HG03039 (cell line): ENCODE data around the gene CDH13.

Experiments
- ATAC-seq: cut with Tn5 transposase; IDR thresholded peaks from one replicate; pipeline ENCODE4 v1.9.1; 2021; ENCODE audit warnings: mild to moderate bottlenecking, moderate library complexity; ENCODE audit not compliant: unreplicated experiment

CDH13 gene

DNA sequence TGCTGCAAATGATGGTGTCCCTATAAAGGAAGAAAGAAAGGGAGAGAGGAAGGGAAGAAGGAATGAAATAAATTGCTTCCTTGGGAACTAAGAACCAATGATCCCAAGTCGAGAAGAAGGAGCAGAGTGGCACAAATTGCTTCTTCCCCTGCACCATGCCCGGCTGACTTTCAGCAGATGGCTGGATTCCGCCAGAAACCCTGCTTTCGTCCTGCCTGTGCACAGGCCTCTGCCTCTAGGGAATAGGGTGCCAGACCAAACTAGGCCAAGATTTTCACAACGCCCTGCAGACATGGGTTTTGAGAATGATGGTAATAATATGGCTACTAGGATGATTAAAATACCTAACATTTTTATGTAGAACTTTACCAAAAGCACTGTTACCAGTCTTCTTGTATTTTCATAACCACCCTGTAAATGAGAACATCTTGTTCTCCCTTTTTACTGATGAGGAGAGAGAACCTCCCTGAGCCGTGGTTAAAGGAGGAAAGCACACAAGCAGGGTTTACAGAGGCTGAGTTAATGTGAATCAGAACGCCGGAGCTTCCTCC is 1058.9 kb downstream of the CDH13 start:
- no peak for ATAC-seq

DNA sequence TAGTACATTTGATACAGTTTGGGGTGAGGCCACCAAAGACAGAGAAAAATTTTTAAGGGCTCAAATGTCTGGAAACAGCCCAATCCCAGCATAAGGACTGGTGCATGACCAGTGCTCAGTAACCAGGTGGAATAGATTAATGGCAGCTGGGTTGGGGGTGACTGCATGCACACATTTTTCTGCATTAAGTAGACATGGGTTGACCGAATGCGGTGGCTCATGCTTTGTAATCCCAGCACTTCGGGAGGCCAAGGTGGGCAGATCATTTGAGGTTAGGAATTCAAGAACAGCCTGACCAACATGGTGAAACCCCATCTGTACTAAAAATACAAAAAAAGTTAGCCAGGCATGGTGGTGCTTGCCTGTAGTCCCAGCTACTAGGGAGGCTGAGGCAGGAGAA is 1060.0 kb downstream of the CDH13 start:
- ATAC-seq: no peak

DNA sequence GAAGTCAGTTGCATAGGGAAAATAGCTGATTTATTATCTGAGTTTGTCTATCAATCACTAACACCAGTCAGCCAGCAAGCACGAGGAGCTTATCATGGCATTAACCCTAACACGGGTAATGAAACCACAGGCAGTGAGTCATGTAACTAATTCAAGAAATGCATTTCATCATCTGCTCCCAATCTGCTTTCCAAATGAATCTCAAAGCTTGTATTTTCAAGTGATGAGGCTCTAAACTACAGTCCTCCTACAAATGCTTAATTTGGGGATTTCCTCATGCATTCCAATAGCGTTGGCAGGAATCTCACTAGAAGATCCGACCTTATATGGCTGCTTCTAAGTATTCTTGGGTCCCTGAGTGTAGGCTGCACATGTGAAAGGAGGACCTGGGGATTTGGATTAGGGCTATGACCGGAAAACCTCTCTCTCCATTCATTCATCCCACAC is 1062.6 kb downstream of the CDH13 start:
- ATAC-seq: no peak

DNA sequence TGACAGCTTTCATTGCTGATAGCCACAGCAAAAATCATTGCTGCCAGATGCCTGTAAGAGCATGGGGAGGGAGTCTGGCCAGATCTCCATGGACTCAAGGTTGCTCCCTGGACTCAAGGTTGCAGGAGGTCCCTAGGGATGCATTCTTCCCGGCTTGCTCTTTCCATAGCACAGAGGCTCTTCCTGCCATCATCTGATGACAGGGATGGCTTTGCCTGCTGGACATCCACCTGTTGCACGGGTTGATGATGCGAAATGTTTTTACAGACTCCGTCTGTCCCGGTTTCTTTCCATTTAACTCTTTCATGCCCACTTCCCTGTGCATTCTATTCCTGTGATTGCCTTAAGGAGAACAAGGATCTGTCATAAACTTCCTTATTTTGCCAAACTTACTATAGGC is 1065.5 kb downstream of the CDH13 start:
- no peak for ATAC-seq

DNA sequence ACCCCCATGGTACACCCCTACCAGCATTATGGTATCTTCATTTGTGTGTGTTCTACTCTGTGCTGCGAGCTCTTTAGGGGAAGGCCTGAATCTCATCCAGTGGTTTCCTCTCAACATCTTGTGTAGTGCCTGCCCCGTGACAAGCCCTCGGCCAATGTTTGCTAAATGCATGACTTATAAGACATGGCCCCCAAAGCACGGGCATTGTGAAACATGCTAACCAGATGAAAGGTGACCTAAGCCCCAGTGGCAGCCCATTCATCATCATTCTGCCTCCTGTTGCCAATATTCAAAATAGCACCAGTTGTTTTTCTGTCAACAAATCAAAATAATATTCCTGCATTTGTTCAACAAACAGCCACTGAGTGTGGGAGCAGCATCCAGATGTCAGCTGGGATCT is 1072.2 kb downstream of the CDH13 start:
- no peak for ATAC-seq

DNA sequence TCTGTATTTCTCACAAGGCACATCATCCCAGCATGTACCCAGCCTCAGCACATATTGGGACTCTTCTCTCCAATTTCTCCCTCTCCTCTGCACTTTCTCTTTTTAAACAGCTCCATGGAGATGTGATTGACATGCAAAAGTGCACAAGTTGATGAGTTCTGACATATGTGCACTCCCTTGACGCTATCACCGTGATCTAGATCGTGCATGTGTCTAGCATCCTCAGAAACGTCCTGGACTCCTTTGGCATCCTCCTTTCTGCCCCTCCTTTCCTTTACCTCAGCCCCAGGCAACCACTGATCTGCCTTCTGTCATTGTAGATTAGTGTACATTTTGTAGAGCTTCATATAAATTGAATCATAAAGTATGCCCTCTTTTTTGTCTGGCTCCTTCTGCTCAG is 1073.0 kb downstream of the CDH13 start:
- ATAC-seq: no peak

DNA sequence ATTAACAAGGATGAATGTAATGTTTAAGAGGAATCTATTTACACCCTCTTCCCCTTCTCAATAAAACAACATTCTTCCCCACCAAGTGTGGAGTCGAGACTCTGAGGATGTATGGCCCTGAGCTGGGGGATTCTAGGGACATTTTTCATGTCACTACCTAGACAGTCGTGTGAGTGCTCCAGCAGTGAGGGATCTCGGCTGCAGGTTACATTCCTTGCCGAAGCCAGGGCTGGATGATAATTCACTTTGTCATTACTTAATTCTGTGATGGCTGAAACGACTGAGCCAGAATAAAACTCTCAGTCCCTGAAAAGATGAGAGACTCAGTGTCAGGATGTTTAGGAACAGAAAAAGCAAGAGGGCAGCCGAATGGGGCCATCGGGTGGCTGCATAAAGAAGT is 1074.1 kb downstream of the CDH13 start:
- no peak for ATAC-seq

DNA sequence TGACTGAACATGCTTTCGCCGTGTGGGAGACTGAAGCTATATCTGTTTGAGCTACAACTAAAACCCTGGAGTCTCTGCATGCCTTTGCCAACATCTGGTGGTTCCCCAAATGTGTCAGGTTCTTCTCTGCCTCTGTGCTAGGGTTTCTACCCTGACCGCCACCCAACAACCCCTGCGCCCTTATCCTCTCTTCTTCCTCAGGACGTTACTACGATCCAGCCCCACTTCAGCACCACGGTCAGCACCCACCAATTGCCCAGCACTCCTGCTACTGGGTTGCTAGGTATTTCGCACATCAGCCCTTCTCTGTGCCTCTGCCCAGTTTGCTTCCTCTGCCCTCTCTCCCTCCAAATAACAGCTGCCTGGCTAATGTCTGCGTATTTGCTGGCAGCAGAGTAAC is 1074.7 kb downstream of the CDH13 start:
- no peak for ATAC-seq

DNA sequence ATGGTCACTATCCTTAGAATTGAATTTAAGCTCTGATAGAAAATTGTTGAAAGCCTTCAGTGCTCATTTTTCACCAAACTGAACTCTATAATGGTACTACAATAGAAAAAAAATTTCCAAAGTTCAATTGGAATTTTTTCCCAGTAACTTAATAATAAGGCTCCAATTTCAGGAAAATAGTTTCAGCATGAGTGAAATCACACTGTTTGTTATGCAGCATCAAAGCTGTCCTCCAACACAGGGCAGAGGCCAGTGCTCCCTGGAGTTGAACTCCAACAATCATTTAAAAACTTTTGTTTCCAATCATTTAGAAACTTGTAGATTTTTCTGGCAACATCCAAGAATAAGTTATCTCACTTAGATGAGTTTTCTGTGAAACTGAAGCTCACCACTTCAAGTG is 1077.9 kb downstream of the CDH13 start:
- ATAC-seq: no peak

DNA sequence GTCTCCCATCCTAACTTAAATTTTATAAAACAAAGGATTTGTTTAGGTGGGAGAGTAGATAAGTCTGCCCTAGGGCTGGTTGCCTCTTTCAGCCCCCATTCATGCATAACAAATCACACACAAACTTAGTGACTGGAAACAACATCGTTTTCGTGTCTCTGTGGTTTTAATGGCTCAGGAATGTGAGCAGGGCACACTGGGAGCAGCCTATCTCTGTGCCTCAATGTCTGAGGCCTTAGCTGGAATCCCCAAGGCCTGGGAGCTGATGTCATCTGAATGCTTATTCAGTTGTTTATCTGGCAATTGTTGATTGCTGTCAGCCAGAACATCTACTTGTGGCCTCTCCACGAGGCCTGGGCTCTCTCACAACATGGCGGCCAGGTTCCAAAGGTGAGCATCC is 1079.1 kb downstream of the CDH13 start:
- ATAC-seq: no peak

DNA sequence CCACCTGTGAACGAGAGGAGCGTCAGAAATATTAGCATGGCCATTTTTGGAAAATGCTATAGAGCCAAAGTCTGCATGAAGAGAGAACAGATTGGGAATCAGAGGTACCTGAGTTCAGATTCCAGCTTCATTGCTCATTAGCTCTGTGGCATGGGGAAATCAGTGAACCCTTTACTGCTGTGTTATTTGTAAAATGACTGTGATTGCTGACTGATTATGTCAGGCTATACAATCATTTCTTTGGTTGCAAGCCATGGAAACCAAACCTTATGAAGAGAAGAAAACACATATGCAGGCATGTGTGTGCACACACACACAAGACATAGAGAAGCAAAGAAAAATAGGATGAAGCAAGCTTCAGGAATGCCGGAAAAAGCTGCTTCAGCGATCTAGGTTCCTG is 1079.6 kb downstream of the CDH13 start:
- no peak for ATAC-seq

DNA sequence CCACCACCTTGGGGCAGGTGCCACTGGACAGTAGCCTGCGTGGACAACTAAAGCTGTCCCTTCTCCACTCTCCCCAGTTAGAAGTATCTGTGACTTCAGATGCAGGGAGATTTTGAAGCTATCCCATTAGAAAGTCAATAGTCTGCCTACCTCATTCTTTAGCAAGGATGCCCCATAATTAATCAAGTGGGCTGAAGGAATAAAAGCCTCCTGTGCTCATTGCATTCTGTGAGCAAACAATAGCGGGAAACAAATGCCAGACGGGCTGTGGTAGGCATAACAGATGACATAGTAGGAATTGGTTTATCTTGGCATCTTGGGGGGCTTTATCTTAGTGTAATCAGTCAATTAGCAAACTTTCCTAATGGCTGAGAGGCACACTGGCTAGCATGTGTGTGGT is 1084.3 kb downstream of the CDH13 start:
- ATAC-seq: no peak

DNA sequence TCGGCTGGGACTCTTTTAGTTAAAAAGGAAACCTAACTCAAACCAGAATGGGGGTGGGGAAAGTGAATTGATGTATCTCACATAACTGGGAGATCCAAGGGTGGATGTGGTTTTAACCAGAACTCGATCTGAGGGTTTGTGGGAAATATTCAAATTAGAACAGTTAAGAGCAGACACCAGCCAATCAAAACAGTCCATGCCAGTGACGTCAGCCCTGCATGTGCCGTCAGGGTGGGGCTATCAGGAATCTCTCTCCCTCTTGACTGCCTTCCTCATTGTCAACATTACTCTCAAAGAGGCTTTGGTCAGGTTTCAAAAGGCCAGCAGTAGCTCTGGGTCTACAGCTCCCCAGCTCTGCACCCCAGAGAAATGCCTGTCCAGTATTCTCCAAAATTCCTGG is 1086.8 kb downstream of the CDH13 start:
- no peak for ATAC-seq

DNA sequence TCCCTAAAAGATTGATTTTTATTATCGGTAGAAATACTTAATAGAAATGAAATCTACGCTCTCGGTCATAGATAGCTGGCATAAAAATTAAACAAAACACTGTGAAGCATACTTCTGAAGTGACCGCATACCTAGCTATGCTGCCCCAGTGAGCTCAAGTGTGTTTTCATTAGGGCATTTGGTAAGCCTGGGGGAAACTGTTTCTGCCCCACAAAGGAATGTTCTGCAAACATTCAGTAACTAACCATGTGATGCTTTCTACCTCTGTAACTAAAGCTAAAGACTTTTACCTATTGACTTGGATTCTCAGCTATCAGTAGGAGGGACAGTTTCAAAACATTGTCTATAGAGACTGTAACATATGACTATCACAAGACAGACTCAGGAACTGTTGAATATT is 1087.5 kb downstream of the CDH13 start:
- no peak for ATAC-seq

DNA sequence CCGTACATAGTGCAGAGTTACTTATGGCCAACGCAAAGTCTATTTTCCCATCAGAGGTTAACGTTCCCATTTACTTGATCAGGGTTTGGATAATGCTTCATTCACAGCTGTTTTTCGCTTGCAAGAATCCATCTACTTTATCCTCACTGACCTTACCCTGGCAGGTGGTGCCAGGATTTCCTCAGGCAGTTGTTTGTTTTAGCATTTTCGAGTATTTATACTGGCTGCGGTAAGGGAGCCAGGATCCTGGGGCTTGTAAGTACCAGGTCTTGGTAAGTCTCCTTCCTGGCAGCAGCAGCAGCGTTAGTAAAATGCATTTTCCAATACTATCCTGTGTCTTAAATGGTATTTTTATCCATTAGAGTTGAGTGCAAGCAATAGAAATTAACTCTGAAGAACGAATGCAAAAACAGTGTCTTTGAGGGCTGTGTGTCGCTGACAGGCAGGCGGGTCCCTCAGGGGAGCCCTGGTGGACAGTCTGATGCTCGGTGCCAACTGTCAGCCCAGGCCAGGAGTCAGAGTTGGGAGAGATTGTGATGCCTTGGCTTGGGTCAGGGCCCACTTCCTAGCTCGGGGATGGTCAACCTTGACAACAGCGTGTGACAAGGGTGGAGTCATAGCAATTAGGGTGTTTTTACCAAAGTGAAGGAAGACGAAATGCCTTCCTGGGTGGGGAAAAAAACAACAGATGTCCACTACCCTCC is 1088.6 kb downstream of the CDH13 start:
- ATAC-seq: no peak

DNA sequence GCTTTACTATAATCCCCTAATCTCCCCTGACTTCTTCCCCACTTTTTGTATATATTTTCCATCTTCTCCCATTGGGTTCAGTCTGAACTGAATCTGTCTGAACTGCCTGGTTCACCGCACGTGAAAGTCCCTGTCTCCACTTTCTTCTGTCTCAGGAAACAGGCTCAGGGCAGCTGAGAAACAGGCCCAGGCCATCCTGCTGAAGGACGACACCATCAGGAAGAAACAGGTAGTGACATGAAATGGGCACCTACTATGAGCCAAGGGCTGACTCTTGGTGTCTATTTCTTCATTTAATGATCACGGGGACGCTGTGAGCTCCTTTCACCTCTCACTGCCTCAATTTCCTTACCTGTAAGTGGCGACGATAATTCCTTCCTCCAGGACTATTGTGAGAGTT is 1090.5 kb downstream of the CDH13 start:
- no peak for ATAC-seq

DNA sequence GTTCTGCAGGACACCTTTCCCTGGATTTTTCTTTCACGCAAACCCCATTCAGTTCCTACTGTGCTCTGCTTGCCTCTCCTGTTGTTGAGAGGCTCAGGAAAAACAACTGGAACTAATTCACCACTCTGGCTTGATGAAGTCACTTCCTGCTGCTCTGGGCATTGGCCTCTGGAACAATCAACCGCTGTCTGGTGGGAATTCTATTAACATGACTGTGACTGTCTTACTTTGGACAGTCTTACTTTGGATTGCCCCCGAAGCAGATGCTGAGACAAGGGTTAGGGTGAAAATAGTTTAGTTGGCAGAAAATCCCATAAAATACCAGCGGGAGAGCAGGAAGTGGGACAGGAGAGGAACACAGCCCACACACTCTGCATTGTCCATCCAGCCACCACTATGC is 1091.0 kb downstream of the CDH13 start:
- no peak for ATAC-seq

DNA sequence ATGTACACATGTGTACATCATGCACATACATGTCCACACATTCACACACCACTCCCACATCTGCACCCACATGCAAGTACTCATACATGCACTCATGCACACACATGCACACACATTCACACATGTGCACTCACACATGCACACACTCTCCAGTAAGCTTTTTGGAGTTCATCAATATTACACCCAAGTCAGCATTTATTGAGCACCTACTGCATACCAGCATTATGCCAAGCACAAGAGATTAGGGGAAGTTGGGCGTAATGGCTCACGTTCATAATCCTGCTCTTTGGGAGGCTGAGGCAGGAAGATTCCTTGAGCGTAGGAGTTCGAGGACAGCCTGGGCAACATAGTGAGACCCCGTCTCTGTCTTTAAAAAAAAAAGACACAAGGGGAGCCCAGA is 1093.4 kb downstream of the CDH13 start:
- ATAC-seq: no peak

DNA sequence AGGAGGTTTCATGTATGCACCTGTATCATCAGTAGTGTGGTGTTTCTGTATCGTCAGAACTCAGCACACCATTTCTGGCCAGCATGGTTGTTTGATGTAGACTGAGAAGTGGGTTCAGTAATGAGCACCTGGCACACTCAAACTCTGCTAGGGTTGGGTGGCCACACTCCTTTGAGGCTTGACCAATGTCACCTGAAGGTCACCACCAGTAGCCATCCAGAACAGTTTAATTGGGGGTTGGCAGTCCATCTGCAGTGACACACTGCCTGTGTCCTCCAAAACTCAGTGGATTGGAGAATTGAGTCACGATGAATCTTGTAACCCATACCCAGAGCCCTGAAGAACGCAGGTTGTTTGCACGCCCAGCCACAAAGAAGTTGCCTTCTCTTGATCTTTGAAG is 1094.2 kb downstream of the CDH13 start:
- no peak for ATAC-seq

DNA sequence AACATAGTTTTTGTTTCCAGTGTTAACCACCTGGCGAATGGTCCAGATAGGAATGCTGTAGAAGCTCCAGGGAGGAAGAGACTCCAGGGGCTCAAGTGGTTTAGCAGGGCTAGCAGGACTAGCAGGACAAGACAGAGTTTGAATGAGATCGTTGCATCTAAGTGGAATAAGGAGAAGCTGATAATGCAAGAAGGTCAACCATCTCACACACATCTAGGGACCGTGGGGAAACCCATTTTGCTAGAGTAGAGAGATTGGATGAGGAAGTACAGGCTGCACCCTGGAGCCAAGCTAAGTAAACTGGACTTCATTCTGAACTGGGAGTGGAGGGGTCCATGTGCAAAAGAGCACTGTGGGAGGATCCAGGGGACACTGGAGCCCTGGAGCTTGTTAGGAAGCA is 1094.9 kb downstream of the CDH13 start:
- ATAC-seq: no peak

DNA sequence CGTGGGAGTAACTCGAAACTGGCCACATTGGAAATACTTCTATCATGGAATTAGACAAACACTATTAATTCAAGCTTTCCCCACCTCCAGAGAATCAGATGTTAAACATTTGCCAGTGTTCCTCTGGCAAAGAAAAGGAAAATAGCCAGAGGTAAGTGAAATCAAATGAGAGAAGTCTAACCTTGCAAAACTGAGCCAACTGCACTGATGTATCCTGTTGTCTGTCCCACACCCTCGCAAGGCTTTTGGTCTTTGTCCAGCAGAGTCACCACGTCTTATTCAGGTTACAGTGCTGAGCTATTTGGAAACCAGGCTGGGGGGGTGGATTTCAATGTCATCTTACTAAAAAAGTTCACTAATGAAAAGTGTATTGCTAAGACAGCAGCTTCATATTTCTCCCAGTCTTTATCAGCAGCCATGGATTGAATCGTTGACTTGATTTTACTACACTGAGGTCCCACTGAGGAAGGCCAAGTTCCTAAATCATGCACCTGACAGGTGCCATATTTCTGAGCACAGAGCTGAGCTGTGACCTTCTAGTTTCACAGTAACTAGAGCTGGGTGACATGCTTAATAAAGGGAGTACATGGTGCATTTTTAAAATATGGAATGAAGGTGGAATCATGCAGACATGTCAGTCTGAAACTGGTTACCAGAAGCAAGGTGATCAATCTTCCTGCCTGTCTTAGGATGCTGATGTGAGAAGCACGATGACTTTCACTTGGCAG is 1095.9 kb downstream of the CDH13 start:
- ATAC-seq: no peak

DNA sequence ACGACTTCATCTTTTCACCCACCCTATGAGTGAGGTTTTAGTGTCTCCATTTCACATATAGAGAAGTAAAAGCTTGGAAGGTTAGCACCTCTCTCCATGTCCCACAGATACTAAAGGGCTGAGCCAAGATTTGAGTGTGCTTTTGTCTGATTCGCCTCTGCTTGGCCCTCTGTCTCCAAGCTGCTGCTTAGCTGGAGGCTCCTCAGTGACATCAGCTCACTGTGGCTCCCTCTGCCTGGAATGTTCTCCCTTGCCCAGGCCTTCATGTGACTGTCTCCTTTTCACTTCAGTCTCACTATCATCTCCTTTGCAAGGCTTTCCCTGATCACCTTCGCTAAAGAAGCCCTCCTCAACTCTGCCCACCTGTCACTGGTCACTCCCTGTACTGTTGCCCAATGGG is 1096.5 kb downstream of the CDH13 start:
- ATAC-seq: no peak
